K562 (cell line): ENCODE measurements around the gene BDKRB2.

ENCODE experiments used
- EWSR1 ChIP-seq: fragments of 450-650 bp; IDR thresholded peaks from 2 replicates; pipeline ENCODE4 v1.6.1; 2018; ENCODE audit warnings: borderline replicate concordance, mild to moderate bottlenecking, low read depth, moderate library complexity; ENCODE audit not compliant: partially characterized antibody
- EZH2 ChIP-seq: IDR thresholded peaks from 2 replicates; pipeline ENCODE4 v1.6.1; 2012; ENCODE audit warnings: low read depth, mild to moderate bottlenecking, inconsistent platforms, low read length, borderline replicate concordance
- TEAD4 ChIP-seq, 2 experiments: sonication (generic) in 1 of 2; formaldehyde crosslinking in 1 of 2; IDR thresholded peaks; 2 replicates each; pipeline versions ENCODE4 v1.6.1 to v1.8.0; 2012 to 2022; ENCODE audit warnings: borderline replicate concordance in 1 of 2, inconsistent platforms in 1 of 2, low read length in 1 of 2, mild to moderate bottlenecking in 1 of 2, missing genetic modification reagents in 1 of 2
- ZBTB43 ChIP-seq: sonication (generic); formaldehyde crosslinking; IDR thresholded peaks from 2 replicates; pipeline ENCODE4 v1.8.0; 2023; ENCODE audit warnings: mild to moderate bottlenecking, missing genetic modification reagents
- ZNF324 ChIP-seq: fragments of 250-450 bp; sonication (Bioruptor Pico); IDR thresholded peaks from 2 replicates; pipeline ENCODE4 v1.4.0; 2020; ENCODE audit warnings: mild to moderate bottlenecking
- TF ChIP-seq, protein P1 (sequence below): sonication (generic); formaldehyde crosslinking; IDR thresholded peaks from 2 replicates; pipeline ENCODE4 v1.9.0; 2022; ENCODE audit warnings: mild to moderate bottlenecking, missing genetic modification reagents

DNA sequence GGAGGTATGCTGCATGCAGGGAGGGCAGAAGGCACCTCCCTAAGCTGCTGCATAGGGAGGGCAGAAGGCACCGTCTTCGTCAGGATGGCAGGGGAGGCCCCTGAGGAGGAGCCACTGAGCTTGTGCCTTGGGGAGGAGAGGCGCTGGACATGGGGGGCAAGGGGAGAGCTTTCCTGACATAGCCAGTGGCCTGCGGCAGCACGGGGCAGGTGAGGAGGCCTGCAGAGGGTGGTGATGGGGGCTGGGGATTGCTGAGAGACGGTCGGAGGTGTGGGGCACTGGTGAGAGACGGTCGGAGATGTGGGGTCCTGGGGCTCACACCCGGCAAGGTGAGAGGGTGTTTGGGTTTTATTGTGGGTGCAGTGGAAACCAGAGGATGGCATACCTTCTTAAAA, 10.4 kb upstream of the BDKRB2 start:
- TF ChIP-seq, protein P1, sequence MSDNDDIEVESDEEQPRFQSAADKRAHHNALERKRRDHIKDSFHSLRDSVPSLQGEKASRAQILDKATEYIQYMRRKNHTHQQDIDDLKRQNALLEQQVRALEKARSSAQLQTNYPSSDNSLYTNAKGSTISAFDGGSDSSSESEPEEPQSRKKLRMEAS: no peak
- TF ChIP-seq EWSR1 (no peak), ZBTB43 (no peak), ZNF324 (no peak), EZH2 (no peak), TEAD4 (IDR thresholded peaks at IDR 0.05; ENCODE audit: low read length) (no peak), TEAD4 (CRISPR knock-in tag; IDR thresholded peaks at IDR 0.05; ENCODE audit: borderline replicate concordance) (no peak)
